SK-N-SH (cell line): ENCODE data around the gene TMEM225B. TPM values are rescaled to one million over a fixed set of nuclear protein-coding genes. Genes with fewer than 3 reads are reported as not detected.

ENCODE experiments used
- CTCF ChIA-PET: fragments of 300-600, 350-600 bp; formaldehyde crosslinking; extraction: SDS; loops from one replicate; lab custom pipeline; 2021; lab: Yijun Ruan, JAX
- POLR2A ChIA-PET: fragments of 350-600 bp; sonication (Branson Sonifier 250); formaldehyde crosslinking; extraction: SDS; loops from one replicate; lab custom pipeline; 2020; ENCODE audit warnings: antibody characterized with exemption, inconsistent platforms; lab: Yijun Ruan, JAX
- DNase-seq: peaks from one replicate; pipeline ENCODE4 v3.0.0; 2012
- H2AFZ ChIP-seq: fragments of 200-600 bp; sonication (generic); 2 replicates; pipeline ENCODE4 v1.8.1; 2016; ENCODE audit warnings: antibody characterized with exemption, mild to moderate bottlenecking, low read depth
- H3F3A ChIP-seq: fragments of 200-600 bp; sonication (generic); replicated peaks from 2 replicates; pipeline ENCODE3; 2016; ENCODE audit warnings: antibody characterized with exemption, mild to moderate bottlenecking; ENCODE audit not compliant: insufficient read depth
- H3K27ac ChIP-seq, 2 experiments: fragments of 200-500 bp in 1 of 2; fragments of 200-600 bp in 1 of 2; sonication (Bioruptor generic) in 1 of 2; sonication (generic), shearing (Covaris generic) in 1 of 2; 2 replicates each; pipeline versions ENCODE4 v1.5.1 to v1.6.1; 2014 to 2016; ENCODE audit warnings: low read depth in 2 of 2, inconsistent platforms in 1 of 2, low read length in 1 of 2, mild to moderate bottlenecking in 1 of 2, mixed read lengths in 1 of 2
- H3K27me3 ChIP-seq: fragments of 200-600 bp; sonication (generic), shearing (Covaris generic); 2 replicates; pipeline ENCODE4 v1.6.1; 2016; ENCODE audit warnings: mixed run types; ENCODE audit not compliant: insufficient read depth
- H3K36me3 ChIP-seq, 2 experiments: fragments of 200-500 bp in 1 of 2; fragments of 200-600 bp in 1 of 2; sonication (Bioruptor generic) in 1 of 2; sonication (generic) in 1 of 2; replicated peaks in 1 of 2; 2 replicates each; pipeline versions ENCODE3 to v1.5.1; 2014 to 2016; ENCODE audit warnings: low read length in 1 of 2, mild to moderate bottlenecking in 1 of 2; ENCODE audit not compliant: insufficient read depth in 2 of 2, control insufficient read depth in 1 of 2
- H3K4me1 ChIP-seq, 2 experiments: fragments of 200-500 bp in 1 of 2; fragments of 200-600 bp in 1 of 2; sonication (Bioruptor generic) in 1 of 2; sonication (generic), shearing (Covaris generic) in 1 of 2; 2 replicates each; pipeline versions ENCODE4 v1.5.1 to v1.6.1; 2014 to 2016; ENCODE audit warnings: low read depth in 1 of 2, low read length in 1 of 2, mixed run types in 1 of 2; ENCODE audit not compliant: insufficient read depth in 2 of 2, control insufficient read depth in 1 of 2
- H3K4me2 ChIP-seq: fragments of 200-600 bp; sonication (generic), shearing (Covaris generic); 2 replicates; pipeline ENCODE4 v1.6.1; 2017; ENCODE audit warnings: mixed run types
- H3K4me3 ChIP-seq, 2 experiments: fragments of 200-500 bp in 1 of 2; fragments of 200-600 bp in 1 of 2; sonication (Bioruptor generic) in 1 of 2; sonication (generic), shearing (Covaris generic) in 1 of 2; 2 replicates each; pipeline versions ENCODE4 v1.5.1 to v1.8.1; 2014 to 2016; ENCODE audit warnings: low read depth in 2 of 2, inconsistent platforms in 1 of 2, low read length in 1 of 2, mild to moderate bottlenecking in 1 of 2, mixed read lengths in 1 of 2, moderate library complexity in 1 of 2
- H3K79me2 ChIP-seq: fragments of 200-600 bp; sonication (generic); 2 replicates; pipeline ENCODE4 v1.8.1; 2017; ENCODE audit warnings: mild to moderate bottlenecking; ENCODE audit not compliant: insufficient read depth
- H3K9ac ChIP-seq: fragments of 200-600 bp; sonication (generic); 2 replicates; pipeline ENCODE4 v1.6.1; 2017; ENCODE audit warnings: mixed run types
- H3K9me2 ChIP-seq: fragments of 200-600 bp; sonication (generic); 2 replicates; pipeline ENCODE4 v1.6.1; 2017; ENCODE audit warnings: mixed run types
- H3K9me3 ChIP-seq: fragments of 200-600 bp; sonication (generic); 2 replicates; pipeline ENCODE4 v1.6.1; 2017; ENCODE audit warnings: mixed run types, mild to moderate bottlenecking, moderate library complexity
- H4K20me1 ChIP-seq: fragments of 200-600 bp; sonication (generic); 2 replicates; pipeline ENCODE4 v1.6.1; 2017; ENCODE audit warnings: mild to moderate bottlenecking, mixed run types; ENCODE audit not compliant: insufficient read depth
- CHD2 ChIP-seq: fragments of 150-350 bp; IDR thresholded peaks from 2 replicates; pipeline ENCODE4 v1.6.1; 2018; ENCODE audit warnings: low read length; ENCODE audit not compliant: partially characterized antibody
- ELF1 ChIP-seq: IDR thresholded peaks from 2 replicates; pipeline ENCODE4 v1.4.0; 2012
- EP300 ChIP-seq, 2 experiments: IDR thresholded peaks; 2 replicates each; pipeline versions ENCODE4 v1.4.0 to v1.6.1; 2012; ENCODE audit warnings: borderline replicate concordance in 1 of 2, low read depth in 1 of 2, low read length in 1 of 2
- FOSL2 ChIP-seq: IDR thresholded peaks from 2 replicates; pipeline ENCODE4 v1.4.0; 2012; ENCODE audit warnings: low read depth, mild to moderate bottlenecking, moderate library complexity, borderline replicate concordance
- FOXM1 ChIP-seq: IDR thresholded peaks from 2 replicates; pipeline ENCODE4 v1.4.0; 2012; ENCODE audit warnings: low read depth, mild to moderate bottlenecking
- GABPA ChIP-seq: IDR thresholded peaks from 2 replicates; pipeline ENCODE4 v1.4.0; 2012; ENCODE audit warnings: low read depth, mild to moderate bottlenecking
- IRF3 ChIP-seq: fragments of 150-350 bp; IDR thresholded peaks from 2 replicates; pipeline ENCODE4 v1.6.1; 2016; ENCODE audit warnings: mild to moderate bottlenecking, low read depth, low read length
- MXI1 ChIP-seq: IDR thresholded peaks from 2 replicates; pipeline ENCODE4 v1.6.1; 2012; ENCODE audit warnings: mild to moderate bottlenecking, low read depth, low read length, improper control_type of control experiment
- NFIC ChIP-seq: IDR thresholded peaks from 2 replicates; pipeline ENCODE4 v1.4.0; 2012; ENCODE audit warnings: borderline replicate concordance
- NRF1 ChIP-seq: IDR thresholded peaks from 2 replicates; pipeline ENCODE4 v1.6.1; 2012; ENCODE audit warnings: low read depth, mild to moderate bottlenecking, low read length
- POLR2AphosphoS5 ChIP-seq: IDR thresholded peaks from 2 replicates; pipeline ENCODE4 v1.6.1; 2012; ENCODE audit warnings: low read depth, low read length
- RAD21 ChIP-seq: IDR thresholded peaks from 2 replicates; pipeline ENCODE4 v1.6.1; 2012; ENCODE audit warnings: mild to moderate bottlenecking, low read length
- SIN3A ChIP-seq: IDR thresholded peaks from 2 replicates; pipeline ENCODE4 v1.6.1; 2012; ENCODE audit warnings: low read depth, mild to moderate bottlenecking, low read length, moderate library complexity, borderline replicate concordance
- TAF1 ChIP-seq: IDR thresholded peaks from 2 replicates; pipeline ENCODE4 v1.6.1; 2012; ENCODE audit warnings: low read depth, mild to moderate bottlenecking, low read length, moderate library complexity, borderline replicate concordance
- TCF12 ChIP-seq: IDR thresholded peaks from 2 replicates; pipeline ENCODE4 v1.4.0; 2012
- WGBS: methylation state at CpG from one replicate; pipeline ENCODE4 v1.1.6; 2017; ENCODE audit warnings: low lambda C conversion rate; 5-methylcytosine and 5-hydroxymethylcytosine counted together
- polyA plus RNA-seq, 3 experiments: library from polyadenylated mRNA; depleted of rRNA; stranded (reverse); fragments of >200 nt; gene quantifications; 2 replicates each; pipeline ENCODE4 v1.2.3, GENCODE V29; 2012
- TF ChIP-seq, protein P1 (sequence below): IDR thresholded peaks from 2 replicates; pipeline ENCODE4 v1.6.1; 2012; ENCODE audit warnings: mild to moderate bottlenecking, low read depth, low read length, moderate library complexity
- TF ChIP-seq, protein P2 (sequence below): IDR thresholded peaks from 2 replicates; pipeline ENCODE4; 2012
- TF ChIP-seq, protein P3 (sequence below): fragments of 150-350 bp; IDR thresholded peaks from 2 replicates; pipeline ENCODE4 v1.6.1; 2017; ENCODE audit warnings: antibody characterized with exemption, low read length, low read depth, borderline replicate concordance
- TF ChIP-seq, protein P4 (sequence below): IDR thresholded peaks from 2 replicates; pipeline ENCODE4 v1.4.0; 2012; ENCODE audit warnings: low read depth, borderline replicate concordance

Gene TMEM225B
- polyA plus RNA-seq, 1 of the 3 experiments (the other 2 are of a cell fraction), result 1.5 TPM

- TF ChIP-seq, protein P1, sequence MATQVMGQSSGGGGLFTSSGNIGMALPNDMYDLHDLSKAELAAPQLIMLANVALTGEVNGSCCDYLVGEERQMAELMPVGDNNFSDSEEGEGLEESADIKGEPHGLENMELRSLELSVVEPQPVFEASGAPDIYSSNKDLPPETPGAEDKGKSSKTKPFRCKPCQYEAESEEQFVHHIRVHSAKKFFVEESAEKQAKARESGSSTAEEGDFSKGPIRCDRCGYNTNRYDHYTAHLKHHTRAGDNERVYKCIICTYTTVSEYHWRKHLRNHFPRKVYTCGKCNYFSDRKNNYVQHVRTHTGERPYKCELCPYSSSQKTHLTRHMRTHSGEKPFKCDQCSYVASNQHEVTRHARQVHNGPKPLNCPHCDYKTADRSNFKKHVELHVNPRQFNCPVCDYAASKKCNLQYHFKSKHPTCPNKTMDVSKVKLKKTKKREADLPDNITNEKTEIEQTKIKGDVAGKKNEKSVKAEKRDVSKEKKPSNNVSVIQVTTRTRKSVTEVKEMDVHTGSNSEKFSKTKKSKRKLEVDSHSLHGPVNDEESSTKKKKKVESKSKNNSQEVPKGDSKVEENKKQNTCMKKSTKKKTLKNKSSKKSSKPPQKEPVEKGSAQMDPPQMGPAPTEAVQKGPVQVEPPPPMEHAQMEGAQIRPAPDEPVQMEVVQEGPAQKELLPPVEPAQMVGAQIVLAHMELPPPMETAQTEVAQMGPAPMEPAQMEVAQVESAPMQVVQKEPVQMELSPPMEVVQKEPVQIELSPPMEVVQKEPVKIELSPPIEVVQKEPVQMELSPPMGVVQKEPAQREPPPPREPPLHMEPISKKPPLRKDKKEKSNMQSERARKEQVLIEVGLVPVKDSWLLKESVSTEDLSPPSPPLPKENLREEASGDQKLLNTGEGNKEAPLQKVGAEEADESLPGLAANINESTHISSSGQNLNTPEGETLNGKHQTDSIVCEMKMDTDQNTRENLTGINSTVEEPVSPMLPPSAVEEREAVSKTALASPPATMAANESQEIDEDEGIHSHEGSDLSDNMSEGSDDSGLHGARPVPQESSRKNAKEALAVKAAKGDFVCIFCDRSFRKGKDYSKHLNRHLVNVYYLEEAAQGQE, result no peak
- TF ChIP-seq, protein P2, sequence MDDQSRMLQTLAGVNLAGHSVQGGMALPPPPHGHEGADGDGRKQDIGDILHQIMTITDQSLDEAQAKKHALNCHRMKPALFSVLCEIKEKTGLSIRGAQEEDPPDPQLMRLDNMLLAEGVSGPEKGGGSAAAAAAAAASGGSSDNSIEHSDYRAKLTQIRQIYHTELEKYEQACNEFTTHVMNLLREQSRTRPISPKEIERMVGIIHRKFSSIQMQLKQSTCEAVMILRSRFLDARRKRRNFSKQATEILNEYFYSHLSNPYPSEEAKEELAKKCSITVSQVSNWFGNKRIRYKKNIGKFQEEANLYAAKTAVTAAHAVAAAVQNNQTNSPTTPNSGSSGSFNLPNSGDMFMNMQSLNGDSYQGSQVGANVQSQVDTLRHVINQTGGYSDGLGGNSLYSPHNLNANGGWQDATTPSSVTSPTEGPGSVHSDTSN, result no peak
- TF ChIP-seq TAF1 (no peak), NFIC (no peak)
Observed at GRCh38 chr7:99596408-99596955, 1.6 kb upstream of the TMEM225B start (continued).

DNA sequence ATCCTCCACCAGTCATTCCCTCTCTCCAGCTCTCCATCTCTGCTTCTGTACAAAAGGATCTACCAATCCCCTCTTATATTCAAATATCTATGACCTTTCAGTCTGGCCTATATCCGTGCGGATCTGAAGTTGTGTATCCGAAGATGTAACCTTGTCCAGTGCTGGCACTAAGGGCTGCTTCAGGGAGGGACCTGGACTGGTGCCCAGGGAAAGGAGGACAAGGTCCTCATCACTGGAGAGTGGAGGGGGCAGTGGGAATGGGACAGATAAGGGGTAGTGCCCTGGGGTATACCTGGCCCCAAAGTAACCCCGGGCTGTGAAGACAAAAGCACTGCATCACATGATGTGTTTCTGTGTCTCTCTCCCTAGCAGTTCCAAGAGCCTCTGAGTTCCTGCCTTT, 1.8 kb downstream of the TMEM225B start:
- Histone ChIP-seq H3K9me2 (no peaks in the 10 kb centered on the region), H3K9me3 (no peaks in the 10 kb centered on the region), H3K4me2 (no peak overlapping the region), H3K4me3 (no peak overlapping the region), H3K4me1 (no peaks in the 10 kb centered on the region; a peak in 1 of 4 replicates), H3K9ac (no peak overlapping the region), H3K79me2 (no peaks in the 10 kb centered on the region), H3F3A (no peaks in the 10 kb centered on the region), H4K20me1 (no peaks in the 10 kb centered on the region), H3K27ac (no peak overlapping the region)
- DNase-seq, result no peak
- ChIA-PET POLR2A (no interaction called here), CTCF (interaction anchor here (1.0 to 1.9 kb wide), 2 partner anchors 10 to 16 kb away, joined by 3 to 5 read pairs; no protein-coding TSS in a partner anchor)
- TF ChIP-seq GABPA (no peak), POLR2AphosphoS5 (no peak), NRF1 (no peak), ELF1 (no peak), RAD21 (no peak), TCF12 (no peak), MXI1 (no peak), FOSL2 (no peak), SIN3A (no peak), NFIC (no peak), EP300 (IDR thresholded peaks at IDR 0.05; ENCODE audit: borderline replicate concordance in 1 of 2, low read depth in 1 of 2, low read length in 1 of 2) (no peak), FOXM1 (no peak), TAF1 (no peak), IRF3 (no peak), CHD2 (no peak)
- TF ChIP-seq, protein P3, sequence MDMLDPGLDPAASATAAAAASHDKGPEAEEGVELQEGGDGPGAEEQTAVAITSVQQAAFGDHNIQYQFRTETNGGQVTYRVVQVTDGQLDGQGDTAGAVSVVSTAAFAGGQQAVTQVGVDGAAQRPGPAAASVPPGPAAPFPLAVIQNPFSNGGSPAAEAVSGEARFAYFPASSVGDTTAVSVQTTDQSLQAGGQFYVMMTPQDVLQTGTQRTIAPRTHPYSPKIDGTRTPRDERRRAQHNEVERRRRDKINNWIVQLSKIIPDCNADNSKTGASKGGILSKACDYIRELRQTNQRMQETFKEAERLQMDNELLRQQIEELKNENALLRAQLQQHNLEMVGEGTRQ, result no peak
- TF ChIP-seq, protein P4, sequence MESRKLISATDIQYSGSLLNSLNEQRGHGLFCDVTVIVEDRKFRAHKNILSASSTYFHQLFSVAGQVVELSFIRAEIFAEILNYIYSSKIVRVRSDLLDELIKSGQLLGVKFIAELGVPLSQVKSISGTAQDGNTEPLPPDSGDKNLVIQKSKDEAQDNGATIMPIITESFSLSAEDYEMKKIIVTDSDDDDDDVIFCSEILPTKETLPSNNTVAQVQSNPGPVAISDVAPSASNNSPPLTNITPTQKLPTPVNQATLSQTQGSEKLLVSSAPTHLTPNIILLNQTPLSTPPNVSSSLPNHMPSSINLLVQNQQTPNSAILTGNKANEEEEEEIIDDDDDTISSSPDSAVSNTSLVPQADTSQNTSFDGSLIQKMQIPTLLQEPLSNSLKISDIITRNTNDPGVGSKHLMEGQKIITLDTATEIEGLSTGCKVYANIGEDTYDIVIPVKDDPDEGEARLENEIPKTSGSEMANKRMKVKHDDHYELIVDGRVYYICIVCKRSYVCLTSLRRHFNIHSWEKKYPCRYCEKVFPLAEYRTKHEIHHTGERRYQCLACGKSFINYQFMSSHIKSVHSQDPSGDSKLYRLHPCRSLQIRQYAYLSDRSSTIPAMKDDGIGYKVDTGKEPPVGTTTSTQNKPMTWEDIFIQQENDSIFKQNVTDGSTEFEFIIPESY, result no peak
- TF ChIP-seq, protein P2, result no peak
- TF ChIP-seq, all 33 proteins: peak for 0
- Histone ChIP-seq H2AFZ (no peak overlapping the region), H3K36me3 (no peaks in the 10 kb centered on the region), H3K27me3 (no peaks in the 10 kb centered on the region)
- WGBS, result 64% methylated on average over 4 of the region's 4 CpGs
